ENCODE data around the gene ATP6V1E1. TPM values are rescaled to one million over a fixed set of nuclear protein-coding genes. Genes with fewer than 3 reads are reported as not detected.
A peak's percentile ranks its signal among the peaks of the same experiment; 100 is the strongest.

The ATP6V1E1 gene
- polyA plus RNA-seq, 3 donors: 114 to 147 (median 144) TPM

DNA sequence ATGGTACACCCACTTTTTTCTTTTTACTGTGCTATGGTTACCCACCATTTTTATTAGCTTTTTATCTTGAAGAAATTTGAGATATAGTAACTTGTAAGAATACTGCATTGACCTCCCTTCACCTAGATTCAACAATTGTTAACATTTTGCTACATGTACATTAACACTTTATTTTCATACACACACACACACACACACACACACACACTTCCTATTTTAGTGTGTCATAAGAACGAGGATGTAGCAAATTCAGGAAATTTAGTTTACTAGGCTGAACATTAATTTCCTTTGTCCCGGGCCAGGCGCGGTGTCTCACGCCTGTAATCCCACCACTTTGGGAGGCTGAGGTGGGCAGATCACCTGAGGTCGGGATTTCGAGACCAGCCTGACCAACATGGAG is 1.1 kb upstream of the ATP6V1E1 start:
- H3K36me3 Mint-ChIP-seq: peaks cover 6 to 8% of the 10 kb centered on the region in 2 donors
- TF ChIP-seq, protein P1, sequence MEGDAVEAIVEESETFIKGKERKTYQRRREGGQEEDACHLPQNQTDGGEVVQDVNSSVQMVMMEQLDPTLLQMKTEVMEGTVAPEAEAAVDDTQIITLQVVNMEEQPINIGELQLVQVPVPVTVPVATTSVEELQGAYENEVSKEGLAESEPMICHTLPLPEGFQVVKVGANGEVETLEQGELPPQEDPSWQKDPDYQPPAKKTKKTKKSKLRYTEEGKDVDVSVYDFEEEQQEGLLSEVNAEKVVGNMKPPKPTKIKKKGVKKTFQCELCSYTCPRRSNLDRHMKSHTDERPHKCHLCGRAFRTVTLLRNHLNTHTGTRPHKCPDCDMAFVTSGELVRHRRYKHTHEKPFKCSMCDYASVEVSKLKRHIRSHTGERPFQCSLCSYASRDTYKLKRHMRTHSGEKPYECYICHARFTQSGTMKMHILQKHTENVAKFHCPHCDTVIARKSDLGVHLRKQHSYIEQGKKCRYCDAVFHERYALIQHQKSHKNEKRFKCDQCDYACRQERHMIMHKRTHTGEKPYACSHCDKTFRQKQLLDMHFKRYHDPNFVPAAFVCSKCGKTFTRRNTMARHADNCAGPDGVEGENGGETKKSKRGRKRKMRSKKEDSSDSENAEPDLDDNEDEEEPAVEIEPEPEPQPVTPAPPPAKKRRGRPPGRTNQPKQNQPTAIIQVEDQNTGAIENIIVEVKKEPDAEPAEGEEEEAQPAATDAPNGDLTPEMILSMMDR (IDR thresholded peaks at IDR 0.05): no peak
- Histone ChIP-seq H3K27me3 (ENCODE audit: control insufficient read depth in 2 of 2, insufficient read depth in 2 of 2, low read length in 2 of 2) (no peaks in the 10 kb centered on the region), H3K9me3 (replicated peaks in 1 of 2; ENCODE audit: control insufficient read depth in 1 of 2, insufficient read depth in 1 of 2, low read length in 2 of 2) (no peaks in the 10 kb centered on the region), H3K4me2 (replicated peaks; ENCODE audit: extremely low read depth, low read length, poor library complexity, severe bottlenecking) (peak overlapping the region; percentile 69), H3K4me1 (ENCODE audit: control insufficient read depth in 1 of 2, insufficient read depth in 2 of 2, low read length in 2 of 2) (peaks cover 29 to 30% of the 10 kb centered on the region in 2 donors), H3K27ac (ENCODE audit: low read depth in 1 of 2, low read length in 2 of 2) (peak overlapping the region; percentile 67 to 98), H3K36me3 (replicated peaks in 1 of 2; ENCODE audit: control insufficient read depth in 1 of 2, insufficient read depth in 2 of 2, low read length in 2 of 2) (peaks cover 2 to 7% of the 10 kb centered on the region in 2 donors), H3K4me3 (replicated peaks in 1 of 3; ENCODE audit: low read depth in 2 of 3, low read length in 3 of 3) (peak overlapping the region in 1 of 3 experiments; percentile 94), H3K9ac (ENCODE audit: insufficient read depth, low read length, poor library complexity, severe bottlenecking) (no peak overlapping the region), H2AFZ (ENCODE audit: insufficient read depth, low read depth, low read length, poor library complexity, severe bottlenecking) (peak overlapping the region; percentile 87), H3K79me2 (ENCODE audit: insufficient read depth, low read length) (peaks cover 40% of the 10 kb centered on the region), H4K20me1 (ENCODE audit: insufficient read depth, low read length) (peaks cover 21% of the 10 kb centered on the region)
- DNase-seq: peak in 2 of 3 donors; percentile 64 to 65
- H3K27ac Mint-ChIP-seq: peak overlapping the region; percentile 97 to 99 (median 98)
- H3K9me3 Mint-ChIP-seq: no peaks in the 10 kb centered on the region
- H3K4me1 Mint-ChIP-seq: peaks cover 26% of the 10 kb centered on the region
- intact Hi-C loops (cut with micrococcal nuclease): loop anchor here in 1 of 2 donors (1.0 to 2.0 kb wide), 2 partner anchors 9 to 147 kb away; partner anchors contain the start of gene BCL2L13
- no peaks in the 10 kb centered on the region for H3K27me3 Mint-ChIP-seq (ENCODE audit: low read depth in 3 of 3)
- peak overlapping the region in 1 of 2 donors; percentile 72 for H3K4me3 Mint-ChIP-seq
- no CpG with 5 or more reads among the region's 7 CpGs for WGBS (ENCODE audit: insufficient coverage)

- Mint-ChIP-seq H3K4me3 (peak overlapping the region; percentile 90 to 96), H3K36me3 (peaks cover 11 to 12% of the 10 kb centered on the region in 2 donors), H3K4me1 (peaks cover 28% of the 10 kb centered on the region), H3K27me3 (ENCODE audit: low read depth in 3 of 3) (no peaks in the 10 kb centered on the region), H3K9me3 (no peaks in the 10 kb centered on the region), H3K27ac (peak overlapping the region; percentile 97 to 99 (median 98))
- peaks cover 26% of the 10 kb centered on the region for H4K20me1 ChIP-seq (ENCODE audit: insufficient read depth, low read length)
- H3K36me3 ChIP-seq (replicated peaks in 1 of 2; ENCODE audit: control insufficient read depth in 1 of 2, insufficient read depth in 2 of 2, low read length in 2 of 2): peaks cover 2 to 12% of the 10 kb centered on the region in 2 donors
- peak in 1 of 3 donors; percentile 34 for DNase-seq
- peaks cover 29 to 30% of the 10 kb centered on the region in 2 donors for H3K4me1 ChIP-seq (ENCODE audit: control insufficient read depth in 1 of 2, insufficient read depth in 2 of 2, low read length in 2 of 2)
- H3K4me2 ChIP-seq (replicated peaks; ENCODE audit: extremely low read depth, low read length, poor library complexity, severe bottlenecking): peak overlapping the region; percentile 69
- peak overlapping the region; percentile 95 for H3K9ac ChIP-seq (ENCODE audit: insufficient read depth, low read length, poor library complexity, severe bottlenecking)
- peak overlapping the region; percentile 87 for H2AFZ ChIP-seq (ENCODE audit: insufficient read depth, low read depth, low read length, poor library complexity, severe bottlenecking)
- intact Hi-C loops (cut with micrococcal nuclease): loop anchor here in 1 of 2 donors (1.0 to 2.0 kb wide), 2 partner anchors 9 to 148 kb away; partner anchors contain the start of gene BCL2L13
- no peaks in the 10 kb centered on the region for H3K9me3 ChIP-seq (replicated peaks in 1 of 2; ENCODE audit: control insufficient read depth in 1 of 2, insufficient read depth in 1 of 2, low read length in 2 of 2)
- H3K27me3 ChIP-seq (ENCODE audit: control insufficient read depth in 2 of 2, insufficient read depth in 2 of 2, low read length in 2 of 2): no peaks in the 10 kb centered on the region
- peaks cover 45% of the 10 kb centered on the region for H3K79me2 ChIP-seq (ENCODE audit: insufficient read depth, low read length)
- peak overlapping the region; percentile 93 to 98 for H3K27ac ChIP-seq (ENCODE audit: low read depth in 1 of 2, low read length in 2 of 2)
- peak overlapping the region; percentile 67 to 95 (median 94) for H3K4me3 ChIP-seq (replicated peaks in 1 of 3; ENCODE audit: low read depth in 2 of 3, low read length in 3 of 3)
- no CpG with 5 or more reads among the region's 1 CpG for WGBS (ENCODE audit: insufficient coverage)
- TF ChIP-seq, protein P1 (IDR thresholded peaks at IDR 0.05): no peak
These were observed 582 bp upstream of the ATP6V1E1 start for GRCh38 chr22:17629173-17629489.

Measured in CD14-positive monocyte (primary cell).